HuH-7.5 (cell line): ENCODE results near the gene KCNJ18.
"Not testable (repeated sequence)": the region's sequence is repeated elsewhere in the genome, so short reads cannot be mapped to it uniquely, and the experiment has no call there.

Source experiments
- DNase-seq: peaks from one replicate; pipeline ENCODE4 v3.0.0; 2011; ENCODE audit warnings: low spot score

KCNJ18 gene

DNA sequence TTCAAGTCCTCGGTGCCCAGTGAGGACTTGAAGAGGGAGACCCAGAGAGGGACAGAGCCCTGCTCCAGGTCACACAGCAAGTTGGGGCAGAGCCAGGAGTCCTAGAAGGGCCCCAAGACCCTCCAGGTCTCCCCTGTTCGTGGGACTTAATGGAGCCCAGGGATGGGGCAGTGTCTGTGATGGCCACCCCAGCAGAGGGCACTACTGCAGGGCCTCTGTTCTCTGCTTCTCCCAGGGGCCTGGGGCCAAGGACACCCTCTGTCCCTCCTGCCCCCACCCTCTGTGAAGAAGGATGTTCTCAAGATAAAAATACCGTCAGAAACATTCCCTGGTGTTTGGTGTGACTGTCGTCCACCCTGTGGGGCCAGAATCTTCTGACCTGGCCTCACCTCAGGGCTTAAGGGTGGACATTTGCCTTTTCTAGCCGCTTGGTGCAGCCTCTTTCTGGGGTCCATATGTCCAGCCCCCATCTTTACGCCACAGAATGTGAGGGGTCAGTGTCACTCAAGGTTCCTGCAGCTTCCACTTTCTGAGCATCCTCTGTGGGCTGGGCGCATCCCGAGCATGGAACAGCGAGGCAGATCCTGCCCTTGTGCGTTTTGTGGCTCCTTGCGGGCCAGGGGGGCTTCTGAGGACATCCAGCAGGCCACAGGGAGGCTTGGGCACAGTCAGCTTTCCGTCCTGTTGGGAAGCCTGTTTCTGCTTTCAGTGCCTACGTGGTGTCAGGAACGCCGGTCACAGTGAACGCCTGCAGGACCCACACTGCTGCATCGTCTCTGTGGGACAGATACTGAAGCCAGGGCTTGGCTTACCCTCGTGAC, at the start of gene KCNJ18:
TSS of gene KCNJ18 (plus strand) at position 641 of the 821 bp plus-strand sequence. CDS start 10,264 bp downstream, outside the sequence.
- not testable (repeated sequence) for DNase-seq

DNA sequence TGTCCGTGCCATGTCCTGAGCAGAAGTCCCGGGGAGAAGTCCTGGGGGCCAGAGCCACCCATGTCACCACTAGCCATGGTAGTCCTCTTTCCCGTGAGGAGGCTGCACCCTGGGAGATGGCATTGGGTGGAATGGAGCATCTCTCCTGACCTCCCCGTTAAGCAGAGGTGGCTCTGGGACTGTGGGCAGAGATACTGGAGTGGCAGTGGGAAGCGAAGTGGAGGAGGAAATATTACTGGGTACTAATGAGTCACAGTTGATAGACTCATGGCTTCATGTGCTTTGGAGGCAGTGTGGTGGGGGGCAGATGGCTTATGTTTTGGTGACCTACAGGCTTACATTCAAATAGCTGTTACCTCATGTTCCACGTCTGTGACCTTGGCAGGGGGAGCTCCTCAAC, 44.2 kb upstream of the KCNJ18 start:
- not testable (repeated sequence) for DNase-seq

DNA sequence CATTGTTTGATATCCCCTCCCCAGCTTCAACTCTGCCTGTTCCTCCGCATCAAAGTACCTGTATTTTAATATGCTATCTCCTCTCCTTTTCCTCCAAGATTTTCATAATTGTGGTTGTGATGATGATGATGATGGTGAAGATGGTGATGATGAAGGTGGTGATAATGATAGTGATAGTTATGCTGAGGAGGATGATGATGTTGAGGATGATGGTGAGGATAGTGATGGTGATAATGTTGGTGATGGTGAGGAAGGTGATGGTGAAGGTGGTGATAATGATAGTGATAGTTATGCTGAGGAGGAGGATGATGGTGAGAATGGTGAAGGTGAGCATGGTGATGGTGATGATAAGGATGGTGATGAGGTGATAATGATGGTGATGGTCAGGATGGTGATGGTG, 42.3 kb upstream of the KCNJ18 start:
- DNase-seq = not testable (repeated sequence)

DNA sequence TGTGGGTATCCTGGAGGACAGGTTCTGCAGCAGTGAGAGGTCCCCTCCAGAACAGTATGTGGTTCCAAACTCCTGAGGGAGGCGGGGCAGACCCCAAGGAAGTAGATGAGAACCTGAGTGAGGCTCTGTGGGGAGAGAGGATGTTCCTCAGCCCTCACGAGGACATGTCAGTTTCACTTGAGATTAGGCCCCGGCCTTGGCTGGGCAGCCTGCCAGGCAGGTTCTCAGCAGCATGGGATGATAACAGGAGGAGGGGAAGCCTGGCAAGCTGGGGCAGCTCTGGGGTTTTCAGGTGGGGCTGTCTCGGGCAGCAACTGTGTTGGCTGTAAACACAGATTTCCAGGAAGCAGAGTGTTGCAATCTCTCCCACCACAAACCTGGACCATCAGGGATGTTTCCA, 40.3 kb upstream of the KCNJ18 start:
- not testable (repeated sequence) for DNase-seq

DNA sequence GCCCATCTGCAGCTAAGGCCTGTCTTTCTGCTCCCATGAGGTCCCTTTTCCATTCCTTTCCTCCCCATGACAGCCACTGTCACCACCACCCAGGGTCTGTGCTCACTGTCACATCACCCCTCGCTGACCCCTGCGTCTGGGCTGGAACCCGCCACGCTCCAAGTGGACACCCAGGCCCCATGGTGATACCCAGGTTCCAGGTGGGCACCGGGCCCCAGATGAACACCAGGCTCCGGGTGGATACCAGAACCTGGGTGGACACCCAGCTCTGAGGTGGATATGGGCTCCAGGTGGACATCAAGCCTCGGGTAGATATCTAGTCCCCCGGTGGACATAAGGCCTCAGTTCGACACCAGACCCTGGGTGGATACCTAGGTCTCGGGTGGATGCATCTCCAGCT, 39.1 kb upstream of the KCNJ18 start:
- DNase-seq = not testable (repeated sequence)

DNA sequence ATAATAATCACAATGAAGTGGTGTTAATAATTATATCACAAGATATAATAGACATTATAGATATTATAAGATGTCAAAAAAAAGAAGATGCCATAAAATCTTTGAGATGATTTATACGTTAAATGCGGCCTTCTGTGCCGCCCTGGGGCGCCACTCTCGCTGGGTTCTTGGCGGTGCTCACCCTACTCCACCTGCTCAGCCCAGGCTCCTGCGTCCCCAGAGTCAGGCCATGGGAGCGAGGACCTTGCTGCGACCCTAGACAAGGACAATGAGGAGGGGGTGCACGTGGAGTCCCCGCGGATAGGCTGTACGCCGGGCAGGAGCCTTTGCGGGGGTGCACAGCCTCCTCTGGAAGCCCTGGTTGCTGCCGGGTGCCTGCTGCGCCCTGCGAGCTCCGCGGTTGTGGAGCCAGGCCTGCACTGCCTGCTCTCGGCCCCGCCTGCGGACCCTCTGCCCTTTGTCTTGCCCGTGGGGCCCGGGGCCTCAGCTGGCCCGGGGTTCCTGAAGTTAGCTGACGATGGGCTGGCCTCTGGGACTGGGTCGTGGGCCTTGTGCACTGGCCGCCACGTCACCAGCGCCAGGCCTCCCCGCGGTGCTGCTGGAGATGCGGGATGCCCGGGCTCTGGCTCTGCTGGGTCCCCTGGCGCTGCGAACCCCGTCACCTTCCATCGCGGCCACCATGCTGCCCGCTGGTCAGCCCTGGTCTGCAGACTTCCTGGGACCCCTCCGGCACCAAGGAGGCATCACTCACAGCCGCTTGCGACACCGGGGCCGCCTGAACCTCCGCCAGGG, 35.6 kb upstream of the KCNJ18 start:
- DNase-seq = not testable (repeated sequence)

DNA sequence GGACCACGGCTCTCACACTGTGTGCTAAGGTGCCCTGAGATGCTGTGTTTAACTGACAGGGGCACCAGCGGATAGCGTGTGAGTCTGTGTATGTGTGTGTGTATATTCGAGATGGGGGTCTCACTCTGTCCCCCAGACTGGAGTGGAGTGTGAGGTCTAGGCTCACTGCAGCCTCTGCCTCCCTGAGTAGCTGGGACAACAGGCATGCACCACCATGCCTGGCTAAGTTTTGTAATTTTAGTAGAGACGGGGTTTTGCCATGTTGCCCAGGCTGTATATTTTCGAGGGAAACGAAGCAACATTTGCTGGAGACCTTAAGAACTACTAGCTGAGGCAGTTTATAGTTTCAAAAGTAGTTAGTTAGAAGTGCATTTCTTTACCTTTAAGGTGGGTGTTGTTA, 32.7 kb upstream of the KCNJ18 start:
- not testable (repeated sequence) for DNase-seq

DNA sequence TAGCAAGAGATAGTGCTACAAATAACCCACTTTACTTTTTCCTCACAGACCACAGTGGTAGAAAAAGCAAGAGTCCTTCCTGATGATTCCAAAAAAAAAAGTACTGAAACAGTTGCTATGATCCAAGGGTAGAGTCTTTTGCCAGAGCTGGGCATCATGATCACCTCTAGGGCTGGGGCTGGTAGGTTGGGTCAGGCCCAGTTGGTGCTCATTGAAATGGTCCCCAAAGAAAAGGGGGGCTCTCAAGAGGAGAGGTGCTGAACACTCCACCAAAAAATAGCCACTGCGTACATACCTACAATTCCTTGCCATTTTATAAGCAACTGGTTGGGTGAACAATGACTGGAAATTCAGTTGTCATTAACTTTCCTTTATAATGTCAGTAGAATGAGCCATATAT, 30.9 kb upstream of the KCNJ18 start:
- DNase-seq = not testable (repeated sequence)

DNA sequence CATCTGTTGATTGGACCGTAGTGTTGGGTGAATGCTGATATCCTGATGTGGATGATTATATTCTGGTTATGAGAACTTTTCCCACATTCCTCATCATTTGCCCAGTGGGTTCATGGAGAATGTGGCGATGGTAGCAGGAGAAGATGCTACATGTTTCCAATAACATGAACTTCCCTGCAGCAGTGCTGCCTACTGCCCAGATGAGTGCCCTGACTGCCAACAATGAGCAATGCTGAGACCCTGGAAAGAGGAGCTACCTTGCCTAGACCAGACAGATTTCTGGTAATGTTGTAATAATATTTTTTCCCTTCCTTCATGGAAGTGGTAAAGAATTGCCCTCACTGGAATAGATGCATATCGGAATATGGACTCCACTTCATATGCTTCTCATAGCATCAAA, 29.2 kb upstream of the KCNJ18 start:
- DNase-seq = not testable (repeated sequence)

DNA sequence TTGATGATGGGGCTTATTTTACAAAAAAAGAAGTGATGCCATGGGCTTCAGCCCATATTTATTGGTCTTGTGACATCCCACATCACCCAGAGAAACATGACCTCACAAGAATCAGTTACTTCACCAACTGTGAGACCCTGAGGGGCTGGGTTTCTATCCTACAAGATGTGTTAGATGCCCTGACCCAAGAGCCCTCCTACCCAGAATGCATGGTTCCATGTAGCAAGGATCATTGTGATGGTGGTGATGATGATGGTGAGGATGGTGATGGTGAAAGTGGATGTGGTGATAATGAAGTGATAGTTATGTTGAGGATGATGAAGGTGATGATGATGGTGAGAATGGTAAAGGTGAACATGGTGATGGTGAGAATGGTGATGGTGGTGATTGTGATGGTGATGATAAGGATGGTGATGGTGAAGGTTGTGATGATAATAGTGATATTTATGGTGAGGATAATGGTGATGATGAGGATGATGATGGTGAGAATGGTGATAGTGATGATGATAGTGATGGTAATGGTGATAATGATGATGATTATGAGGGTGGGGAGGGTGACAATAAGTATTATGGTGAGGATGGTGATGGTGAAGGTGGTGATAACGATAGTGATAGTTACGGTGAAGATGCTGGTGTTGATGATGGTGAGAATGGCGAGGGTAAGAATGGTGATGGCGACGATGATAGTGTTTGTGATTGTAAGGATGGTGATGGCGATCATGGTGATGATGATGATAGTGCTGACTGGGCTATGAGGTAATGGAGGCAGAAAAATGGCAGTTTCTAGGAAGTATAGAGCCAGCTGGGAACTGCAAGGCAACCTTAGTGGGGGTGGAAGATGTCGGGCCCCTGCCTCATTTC, 28.5 kb upstream of the KCNJ18 start:
- DNase-seq = not testable (repeated sequence)

DNA sequence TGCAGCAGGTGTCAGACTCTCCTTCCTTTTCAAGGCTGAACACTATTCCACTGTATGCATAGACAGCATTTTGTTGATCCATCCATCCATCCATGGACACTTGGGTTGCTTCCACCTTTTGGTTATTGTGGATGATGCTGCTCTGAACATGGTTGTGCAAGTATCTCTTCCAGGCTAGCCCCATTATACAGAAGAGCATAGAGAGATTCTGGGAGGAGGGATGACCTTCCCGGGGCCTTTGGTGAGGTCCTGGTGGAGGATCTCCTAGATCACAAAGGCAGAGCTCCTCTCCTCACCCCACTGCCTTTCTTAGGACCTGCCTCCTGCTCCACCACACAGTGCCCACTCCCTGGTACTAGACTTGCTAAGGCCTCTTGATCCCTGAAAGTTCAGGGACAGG, 27.2 kb upstream of the KCNJ18 start:
- DNase-seq = not testable (repeated sequence)

DNA sequence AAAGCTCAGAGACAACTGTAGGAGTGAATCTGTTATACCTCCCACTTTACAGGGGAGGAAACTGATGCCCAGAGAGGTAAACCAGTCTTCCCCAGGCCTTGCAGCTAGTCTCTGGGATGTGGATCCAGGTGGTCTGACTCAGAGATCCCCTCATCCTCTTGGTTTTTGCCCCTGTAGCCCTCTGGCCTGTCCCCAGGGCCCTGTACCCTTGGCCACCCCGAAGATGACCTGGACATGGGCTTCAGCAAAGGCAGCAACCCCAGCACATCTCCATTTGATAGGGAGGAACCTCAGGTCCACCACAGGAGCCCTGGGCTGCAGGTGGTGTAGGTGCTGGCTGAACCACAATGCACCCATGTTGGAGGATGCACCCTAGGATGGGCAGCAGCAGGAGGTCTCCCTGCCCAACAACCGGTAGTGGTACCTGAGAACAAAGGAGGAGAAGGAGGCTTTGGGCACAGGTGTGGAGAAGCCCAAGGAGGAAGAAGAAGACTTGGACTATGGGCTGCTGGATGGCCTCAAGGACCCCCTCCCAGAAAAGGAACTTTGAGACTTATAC, 26.3 kb upstream of the KCNJ18 start:
- not testable (repeated sequence) for DNase-seq

DNA sequence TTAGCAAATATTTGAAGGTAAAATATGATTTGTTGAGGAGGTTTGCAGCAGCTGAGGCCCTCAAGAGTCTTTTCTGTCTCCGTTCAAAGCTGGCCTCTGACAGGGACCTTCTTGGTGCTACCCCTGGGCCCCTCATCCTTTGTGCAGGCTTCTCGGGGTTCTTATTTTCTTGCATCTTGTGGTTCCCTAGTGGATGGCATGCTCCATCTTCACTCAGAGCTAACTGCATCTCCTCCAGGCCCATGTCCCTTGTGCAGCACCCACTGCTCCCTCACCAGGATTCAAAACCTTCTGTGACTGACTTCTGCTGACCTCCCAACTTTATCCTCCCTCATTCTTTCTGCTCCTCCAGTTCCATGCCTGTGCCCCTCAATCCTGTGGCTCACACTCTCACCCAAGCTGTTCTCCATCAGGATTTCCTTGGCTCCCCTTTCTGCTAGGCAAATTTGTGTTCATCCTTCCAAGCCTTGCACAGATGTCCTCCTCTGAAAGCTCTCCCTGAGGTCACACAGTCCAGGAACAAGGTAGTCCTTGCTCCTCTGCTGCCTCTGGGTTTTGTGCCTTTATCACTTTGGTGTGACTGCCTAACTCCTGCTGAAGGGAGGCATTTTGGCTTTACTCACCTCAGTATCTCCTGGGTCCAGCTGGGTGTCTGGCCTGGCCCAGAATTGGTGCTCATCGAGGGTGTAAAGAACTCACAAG, 25.5 kb upstream of the KCNJ18 start:
- DNase-seq = not testable (repeated sequence)

DNA sequence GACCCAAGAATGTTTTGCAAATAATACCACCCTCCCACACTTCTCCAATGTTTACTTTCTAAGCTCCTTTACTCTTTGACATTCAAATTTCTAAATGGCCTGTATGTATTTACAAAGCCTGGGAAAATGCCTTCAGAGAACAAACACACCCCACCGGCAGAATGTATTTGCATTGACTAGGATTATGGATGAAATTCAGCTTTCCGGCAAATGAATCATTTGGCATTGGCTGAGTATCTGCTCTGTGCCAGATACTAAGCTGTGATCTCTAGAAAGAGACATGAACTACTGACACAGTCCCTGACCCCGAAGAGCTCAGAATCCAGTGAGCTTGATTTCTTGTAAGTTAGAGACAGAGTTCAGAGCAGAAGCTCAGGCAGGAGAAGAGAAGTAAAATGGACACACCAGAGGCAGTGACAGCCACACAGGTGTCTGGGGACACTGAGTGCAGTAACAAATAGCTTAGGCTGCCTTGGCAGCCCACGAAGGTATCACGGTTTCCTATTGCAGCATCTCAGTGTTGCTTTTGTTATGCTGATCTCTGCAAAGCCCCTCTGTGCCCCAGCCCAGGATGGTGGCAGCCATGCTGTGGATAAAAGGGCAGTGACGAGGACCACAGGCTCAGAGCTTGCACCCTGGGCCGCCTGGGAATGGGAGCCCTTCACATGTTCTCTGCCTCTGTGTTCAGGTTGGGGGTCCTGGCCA, 24.8 kb upstream of the KCNJ18 start:
- not testable (repeated sequence) for DNase-seq

DNA sequence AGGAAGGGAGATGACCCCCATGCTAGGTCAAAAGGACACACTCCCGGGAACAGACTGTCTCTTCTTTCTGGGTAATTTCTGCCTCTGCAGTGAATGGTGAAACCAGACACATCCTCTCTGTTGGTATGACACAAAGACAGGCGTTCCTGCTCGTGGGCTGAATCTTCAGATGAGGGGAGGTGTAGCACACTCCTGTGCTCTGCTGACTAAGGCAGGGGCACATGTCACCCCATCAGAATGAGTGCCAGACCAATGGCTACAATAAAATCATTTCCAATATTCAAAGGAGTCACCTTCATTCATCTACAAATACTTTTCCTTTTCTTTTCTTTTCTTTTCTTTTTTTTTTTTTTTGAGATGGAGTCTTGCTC, 24.2 kb upstream of the KCNJ18 start:
- not testable (repeated sequence) for DNase-seq

DNA sequence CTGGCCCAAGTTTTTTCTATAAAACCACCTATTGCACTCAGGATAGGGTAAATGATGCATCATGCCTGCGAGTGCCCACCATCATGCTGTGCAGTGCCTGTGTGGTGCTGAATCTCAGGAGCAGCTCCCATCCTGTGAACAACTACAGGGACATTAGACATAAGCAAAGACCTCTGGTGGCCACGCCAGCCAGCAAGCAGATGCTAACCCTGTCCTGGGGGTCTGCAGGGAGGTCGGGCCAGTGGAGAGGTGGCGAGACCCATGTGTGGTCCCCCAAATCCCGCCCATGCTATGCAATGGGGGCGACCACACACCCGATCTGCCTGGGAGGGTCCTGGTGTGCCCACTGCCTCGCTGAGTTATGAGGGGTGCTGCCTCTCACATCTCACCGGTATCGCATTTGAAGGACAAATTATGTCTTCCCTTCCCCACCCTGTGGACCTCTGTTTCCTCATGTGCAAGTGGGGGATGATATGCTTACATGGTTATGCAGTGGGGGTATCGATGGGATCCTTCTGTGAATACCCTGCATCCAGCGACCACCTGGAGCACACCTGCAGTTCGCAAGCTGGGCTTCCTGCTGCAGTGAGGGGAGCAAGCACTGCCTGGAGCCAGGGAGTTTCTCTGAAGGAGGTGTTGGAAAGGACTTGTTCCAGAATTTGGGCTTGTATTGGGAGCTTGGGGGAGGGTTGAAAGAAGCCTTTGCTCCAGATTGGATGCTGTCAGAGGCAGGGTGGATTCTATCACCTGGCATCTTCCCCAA, 23.4 kb upstream of the KCNJ18 start:
- not testable (repeated sequence) for DNase-seq

DNA sequence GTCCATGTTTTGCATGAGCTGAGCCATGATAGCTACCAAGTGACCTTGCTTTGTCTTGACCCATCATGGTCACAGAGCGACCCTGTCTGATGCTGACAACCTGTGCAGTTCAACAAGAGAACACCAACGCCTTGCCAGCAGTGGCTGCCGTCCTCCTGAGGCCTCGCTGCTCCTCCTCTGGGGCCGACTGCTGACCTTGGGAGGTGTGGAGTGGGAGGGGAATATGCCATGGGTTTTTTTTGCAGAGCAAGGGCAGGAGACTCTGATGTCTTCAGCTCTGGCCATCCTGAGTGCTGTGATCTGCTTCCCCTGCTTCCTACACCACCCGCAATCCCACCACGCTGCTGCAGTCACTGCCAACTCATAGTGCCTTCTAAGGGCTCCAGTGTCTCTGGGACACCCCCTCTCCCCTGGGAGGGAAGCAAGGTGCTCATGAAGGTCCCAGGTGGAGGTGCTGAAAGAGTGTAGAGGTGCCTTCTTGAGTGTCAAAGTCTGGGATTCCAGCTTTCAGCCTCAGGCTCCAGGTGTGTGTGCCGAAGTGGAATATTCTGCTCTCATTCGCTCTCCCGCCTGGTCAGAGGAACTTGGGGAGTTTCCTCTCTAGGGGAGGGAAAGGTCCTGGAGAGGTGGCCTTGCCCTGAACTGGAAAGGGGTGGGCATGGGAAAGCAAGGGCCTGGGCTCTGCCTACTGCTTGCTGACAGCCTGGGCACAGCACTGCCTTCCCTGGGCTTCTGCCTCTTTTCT, 22.5 kb upstream of the KCNJ18 start:
- DNase-seq = not testable (repeated sequence)

DNA sequence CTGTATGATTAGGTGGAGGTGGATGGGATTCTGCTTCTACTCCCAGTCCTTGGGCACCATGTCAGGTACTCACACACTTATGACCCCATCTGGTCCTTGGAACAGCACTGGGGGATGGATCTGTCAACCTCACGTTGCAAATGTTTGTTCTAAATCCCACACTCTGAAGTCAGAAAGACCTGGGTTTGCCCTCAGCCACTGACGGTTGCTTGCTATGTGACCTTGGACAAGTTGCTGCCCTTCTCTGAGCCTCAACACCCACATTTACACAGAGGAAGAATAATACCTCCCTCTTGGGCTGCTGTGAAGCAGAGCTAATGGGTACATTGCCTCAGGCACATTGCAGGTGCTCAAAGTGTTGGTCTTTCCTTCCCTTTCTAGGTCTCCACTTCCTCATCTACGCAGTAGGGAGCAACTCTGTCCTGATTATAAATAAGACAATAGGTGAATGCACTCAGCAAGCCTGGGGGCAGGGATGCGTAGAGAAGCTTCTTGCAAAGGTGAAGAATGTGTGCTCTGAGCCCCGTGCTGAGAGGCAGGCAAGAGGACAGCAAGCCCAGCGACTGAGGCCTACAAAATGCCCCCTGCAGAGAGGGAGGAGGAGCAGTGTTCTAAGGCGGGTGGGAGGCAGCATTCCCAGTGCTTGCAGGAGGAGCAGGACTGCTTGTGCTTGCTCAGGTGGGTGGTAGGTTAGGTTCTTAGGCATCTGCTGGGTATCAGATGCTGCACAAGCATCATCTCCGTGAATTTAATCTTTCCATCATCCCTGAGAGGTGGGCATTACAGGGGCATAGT, 21.8 kb upstream of the KCNJ18 start:
- DNase-seq = not testable (repeated sequence)
